ENCODE results near the gene BTG2.

Gene BTG2

GRCh38 chr1:203346060-203346768 lies 40.9 kb downstream of the BTG2 start:
- ATAC-seq, result no peak

- ATAC-seq, result no peak
These were observed 41.4 kb downstream of the BTG2 start for GRCh38 chr1:203346769-203347102.

GRCh38 chr1:203349166-203349565 lies 43.8 kb downstream of the BTG2 start:
- ATAC-seq, result no peak

- no peak for ATAC-seq
These were observed 44.6 kb downstream of the BTG2 start for GRCh38 chr1:203349773-203350524.

GRCh38 chr1:203351037-203351625 lies 45.8 kb downstream of the BTG2 start, which contains the start of gene FMOD:
FMOD (minus strand) TSS chr1:203351122; CDS start chr1:203348270, 2,852 bp downstream.
- no peak for ATAC-seq

- no peak for ATAC-seq
These were observed 48.2 kb downstream of the BTG2 start for GRCh38 chr1:203353486-203353885.

- ATAC-seq, result no peak
These were observed 48.9 kb downstream of the BTG2 start for GRCh38 chr1:203354246-203354645.

- ATAC-seq, result no peak
These were observed 53.8 kb downstream of the BTG2 start for GRCh38 chr1:203359010-203359571.

Data from activated CD4-positive, CD25-positive, alpha-beta regulatory T cell treated with anti-CD3 and anti-CD28 coated beads, Interleukin-2, amount 50 U/mL, for 24 hours (primary cell).